ENCODE measurements around the gene CTNNA1.

The CTNNA1 gene

GRCh38 chr5:138883211-138883610 lies 130.0 kb downstream of the CTNNA1 start:
- H3K4me3 ChIP-seq (ENCODE audit: control insufficient read depth, low read depth, low read length) = no peak overlapping the region
- no peak for DNase-seq (ENCODE audit: low read depth)
- TF ChIP-seq CTCF (conservative IDR thresholded peaks at IDR 0.05; ENCODE audit: control insufficient read depth, insufficient read depth, low read depth, low read length) = no peak

GRCh38 chr5:138884094-138884493 lies 130.9 kb downstream of the CTNNA1 start:
- no peak overlapping the region for H3K4me3 ChIP-seq (ENCODE audit: control insufficient read depth, low read depth, low read length)
- no peak for DNase-seq (ENCODE audit: low read depth)
- TF ChIP-seq CTCF (conservative IDR thresholded peaks at IDR 0.05; ENCODE audit: control insufficient read depth, insufficient read depth, low read depth, low read length) = no peak

- no peak for TF ChIP-seq CTCF (conservative IDR thresholded peaks at IDR 0.05; ENCODE audit: control insufficient read depth, insufficient read depth, low read depth, low read length)
- no peak for DNase-seq (ENCODE audit: low read depth)
Observed at GRCh38 chr5:138884554-138884953, 131.3 kb downstream of the CTNNA1 start.

GRCh38 chr5:138889994-138890393 lies 136.8 kb downstream of the CTNNA1 start:
- no peak overlapping the region for H3K4me3 ChIP-seq (ENCODE audit: control insufficient read depth, low read depth, low read length)
- no peak for DNase-seq (ENCODE audit: low read depth)
- no peak for TF ChIP-seq CTCF (conservative IDR thresholded peaks at IDR 0.05; ENCODE audit: control insufficient read depth, insufficient read depth, low read depth, low read length)

More at GRCh38 chr5:138884554-138884953, 131.3 kb downstream of the CTNNA1 start:
- H3K4me3 ChIP-seq (ENCODE audit: control insufficient read depth, low read depth, low read length) = no peak overlapping the region

- no peak for TF ChIP-seq CTCF (conservative IDR thresholded peaks at IDR 0.05; ENCODE audit: control insufficient read depth, insufficient read depth, low read depth, low read length)
- H3K4me3 ChIP-seq (ENCODE audit: control insufficient read depth, low read depth, low read length) = no peak overlapping the region
- DNase-seq (ENCODE audit: low read depth) = no peak
Observed at GRCh38 chr5:138890644-138891043, 137.4 kb downstream of the CTNNA1 start.

GRCh38 chr5:138895918-138896317 lies 142.7 kb downstream of the CTNNA1 start:
- DNase-seq (ENCODE audit: low read depth) = no peak
- TF ChIP-seq CTCF (conservative IDR thresholded peaks at IDR 0.05; ENCODE audit: control insufficient read depth, insufficient read depth, low read depth, low read length) = no peak
- no peak overlapping the region for H3K4me3 ChIP-seq (ENCODE audit: control insufficient read depth, low read depth, low read length)

- no peak for TF ChIP-seq CTCF (conservative IDR thresholded peaks at IDR 0.05; ENCODE audit: control insufficient read depth, insufficient read depth, low read depth, low read length)
- no peak overlapping the region for H3K4me3 ChIP-seq (ENCODE audit: control insufficient read depth, low read depth, low read length)
- no peak for DNase-seq (ENCODE audit: low read depth)
Observed at GRCh38 chr5:138898299-138898698, 145.1 kb downstream of the CTNNA1 start.

Measured in fibroblast of mammary gland (primary cell).